A673 (cell line): ENCODE data around the gene TEX2.
"Not testable (repeated sequence)": the region's sequence is repeated elsewhere in the genome, so short reads cannot be mapped to it uniquely, and the experiment has no call there.

Experiments
- EZH2 ChIP-seq: fragments of 200-600 bp; sonication (generic); IDR thresholded peaks from 2 replicates; pipeline ENCODE4 v1.6.1; 2017; ENCODE audit warnings: borderline replicate concordance, low read depth, mild to moderate bottlenecking, mixed read lengths, antibody characterized with exemption, low read length; ENCODE audit not compliant: poor library complexity, severe bottlenecking
- TF ChIP-seq, protein P1 (sequence below): fragments of 300-800, 200-600 bp; sonication (generic); conservative IDR thresholded peaks from 2 replicates; pipeline ENCODE4 v1.5.1; 2017; ENCODE audit warnings: low read depth, mild to moderate bottlenecking, antibody characterized with exemption, low read length, moderate library complexity, mixed read lengths

DNA sequence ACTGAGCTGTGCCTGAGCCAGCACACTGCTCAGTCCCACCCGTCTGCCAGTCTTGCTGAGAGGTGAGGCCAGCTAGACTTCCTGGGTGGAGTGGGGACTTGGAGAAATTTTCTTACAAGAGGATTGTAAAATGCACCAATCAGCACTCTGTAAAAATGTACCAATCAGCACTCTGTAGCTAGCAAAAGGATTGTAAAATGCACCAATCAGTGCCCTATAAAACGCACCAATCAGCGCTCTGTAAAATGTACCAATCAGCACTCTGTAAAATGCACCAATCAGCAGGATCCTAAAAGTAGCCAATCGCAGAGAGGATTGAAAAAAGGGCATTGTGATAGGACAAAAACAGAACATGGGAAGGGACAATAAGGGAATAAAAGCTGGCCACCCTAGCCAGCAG, 84.0 kb downstream of the TEX2 start:
- TF ChIP-seq, protein P1, sequence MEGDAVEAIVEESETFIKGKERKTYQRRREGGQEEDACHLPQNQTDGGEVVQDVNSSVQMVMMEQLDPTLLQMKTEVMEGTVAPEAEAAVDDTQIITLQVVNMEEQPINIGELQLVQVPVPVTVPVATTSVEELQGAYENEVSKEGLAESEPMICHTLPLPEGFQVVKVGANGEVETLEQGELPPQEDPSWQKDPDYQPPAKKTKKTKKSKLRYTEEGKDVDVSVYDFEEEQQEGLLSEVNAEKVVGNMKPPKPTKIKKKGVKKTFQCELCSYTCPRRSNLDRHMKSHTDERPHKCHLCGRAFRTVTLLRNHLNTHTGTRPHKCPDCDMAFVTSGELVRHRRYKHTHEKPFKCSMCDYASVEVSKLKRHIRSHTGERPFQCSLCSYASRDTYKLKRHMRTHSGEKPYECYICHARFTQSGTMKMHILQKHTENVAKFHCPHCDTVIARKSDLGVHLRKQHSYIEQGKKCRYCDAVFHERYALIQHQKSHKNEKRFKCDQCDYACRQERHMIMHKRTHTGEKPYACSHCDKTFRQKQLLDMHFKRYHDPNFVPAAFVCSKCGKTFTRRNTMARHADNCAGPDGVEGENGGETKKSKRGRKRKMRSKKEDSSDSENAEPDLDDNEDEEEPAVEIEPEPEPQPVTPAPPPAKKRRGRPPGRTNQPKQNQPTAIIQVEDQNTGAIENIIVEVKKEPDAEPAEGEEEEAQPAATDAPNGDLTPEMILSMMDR = not testable (repeated sequence)
- TF ChIP-seq EZH2 = not testable (repeated sequence)
